Uterus (tissue), 4 donors: ENCODE results near the gene OSBPL8. TPM values are rescaled to one million over a fixed set of nuclear protein-coding genes. Genes with fewer than 3 reads are reported as not detected.
"Not testable (repeated sequence)": the region's sequence is repeated elsewhere in the genome, so short reads cannot be mapped to it uniquely, and the experiment has no call there.

ENCODE experiments used
- DNase-seq, 2 donors: peaks; one replicate each; pipeline ENCODE4 v3.0.0-alpha.2; 2019 to 2020
- H3K27ac ChIP-seq, 2 donors: fragments of 200-600 bp; sonication (generic); 1 replicate in 1 of 2; 2 replicates in 1 of 2; pipeline ENCODE4 v1.5.1; 2016 to 2018
- H3K27me3 ChIP-seq, 2 donors: fragments of 200-600 bp; sonication (generic); one replicate each; pipeline ENCODE4 v1.5.1; 2018 to 2019; ENCODE audit warnings: control low read depth in 1 of 2
- H3K36me3 ChIP-seq, 2 donors: fragments of 200-600 bp; sonication (generic); one replicate each; pipeline ENCODE4 v1.5.1; 2019; ENCODE audit warnings: control low read depth in 1 of 2
- H3K4me1 ChIP-seq, 2 donors: fragments of 200-600 bp; sonication (generic); one replicate each; pipeline ENCODE4 v1.5.1; 2018 to 2019; ENCODE audit warnings: control low read depth in 1 of 2
- H3K4me3 ChIP-seq, 2 donors: fragments of 200-600 bp; sonication (generic); 1 replicate in 1 of 2; 2 replicates in 1 of 2; pipeline ENCODE4 v1.5.1; 2018 to 2019; ENCODE audit warnings: mild to moderate bottlenecking in 1 of 2
- H3K9me3 ChIP-seq, 2 donors: fragments of 200-600 bp; sonication (generic); one replicate each; pipeline ENCODE4 v1.5.1; 2019; ENCODE audit warnings: control low read depth in 1 of 2
- POLR2A ChIP-seq, 2 donors: fragments of 450-650 bp; IDR thresholded peaks; one replicate each; pipeline ENCODE4 v1.6.1; 2016; ENCODE audit warnings: antibody characterized with exemption in 2 of 2, mild to moderate bottlenecking in 1 of 2, moderate library complexity in 1 of 2
- intact Hi-C: fragments of 100-400 bp; cut with DNase I; formaldehyde crosslinking; loops from one replicate; pipeline ENCODE4 v1.15.1; 2023; ENCODE audit warnings: low total_unique reads
- total RNA-seq, 4 donors: library from RNA; depleted of rRNA in 3 of 4; stranded (reverse); fragments of >200 nt in 3 of 4; gene quantifications; one replicate each; pipeline versions ENCODE4 v1.1.0 to v1.2.4, GENCODE V29; 2014 to 2023
- TF ChIP-seq, protein P1 (sequence below), 4 experiments: fragments of 200-600 bp in 2 of 4; fragments of 450-650 bp in 2 of 4; sonication (generic) in 2 of 4; IDR thresholded peaks; one replicate each; pipeline ENCODE4 v1.5.1; 2016 to 2019; ENCODE audit warnings: antibody characterized with exemption in 4 of 4, mild to moderate bottlenecking in 2 of 4, moderate library complexity in 1 of 4
- donor health status: DM: yes; HTN: yes; CAD: no.

The OSBPL8 gene
- total RNA-seq, 4 donors from 2014 or later = 22.0 to 131 (median 69.3) TPM

DNA sequence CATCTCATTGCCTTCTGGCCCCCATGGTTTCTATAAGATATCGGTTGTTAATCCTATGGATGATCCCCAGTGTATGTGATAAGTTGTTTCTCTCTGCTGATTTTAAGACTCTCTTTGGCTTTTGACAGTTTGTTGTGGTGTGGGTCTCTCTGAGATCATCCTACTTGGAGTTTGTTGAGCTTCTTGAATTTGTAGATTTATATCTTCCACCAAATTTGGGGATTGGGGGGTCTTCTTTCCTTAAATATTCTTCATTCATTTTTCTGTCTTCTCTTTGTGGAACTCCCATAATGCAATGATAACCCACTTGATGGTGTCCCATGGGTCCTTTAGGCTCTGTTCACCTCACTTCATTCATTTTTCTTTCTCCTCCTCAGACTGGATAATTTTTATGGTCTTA is 191.3 kb downstream of the OSBPL8 start:
- DNase-seq = no peak
- no peaks in the 10 kb centered on the region for H3K9me3 ChIP-seq
- no peak for TF ChIP-seq POLR2A (IDR thresholded peaks at IDR 0.05)
- TF ChIP-seq, protein P1, sequence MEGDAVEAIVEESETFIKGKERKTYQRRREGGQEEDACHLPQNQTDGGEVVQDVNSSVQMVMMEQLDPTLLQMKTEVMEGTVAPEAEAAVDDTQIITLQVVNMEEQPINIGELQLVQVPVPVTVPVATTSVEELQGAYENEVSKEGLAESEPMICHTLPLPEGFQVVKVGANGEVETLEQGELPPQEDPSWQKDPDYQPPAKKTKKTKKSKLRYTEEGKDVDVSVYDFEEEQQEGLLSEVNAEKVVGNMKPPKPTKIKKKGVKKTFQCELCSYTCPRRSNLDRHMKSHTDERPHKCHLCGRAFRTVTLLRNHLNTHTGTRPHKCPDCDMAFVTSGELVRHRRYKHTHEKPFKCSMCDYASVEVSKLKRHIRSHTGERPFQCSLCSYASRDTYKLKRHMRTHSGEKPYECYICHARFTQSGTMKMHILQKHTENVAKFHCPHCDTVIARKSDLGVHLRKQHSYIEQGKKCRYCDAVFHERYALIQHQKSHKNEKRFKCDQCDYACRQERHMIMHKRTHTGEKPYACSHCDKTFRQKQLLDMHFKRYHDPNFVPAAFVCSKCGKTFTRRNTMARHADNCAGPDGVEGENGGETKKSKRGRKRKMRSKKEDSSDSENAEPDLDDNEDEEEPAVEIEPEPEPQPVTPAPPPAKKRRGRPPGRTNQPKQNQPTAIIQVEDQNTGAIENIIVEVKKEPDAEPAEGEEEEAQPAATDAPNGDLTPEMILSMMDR (IDR thresholded peaks at IDR 0.05) = no peak
- no peak overlapping the region for H3K27ac ChIP-seq
- no peaks in the 10 kb centered on the region for H3K4me1 ChIP-seq
- no peaks in the 10 kb centered on the region for H3K36me3 ChIP-seq
- no peaks in the 10 kb centered on the region for H3K27me3 ChIP-seq
- H3K4me3 ChIP-seq = no peak overlapping the region
- intact Hi-C loops = no loop called here

DNA sequence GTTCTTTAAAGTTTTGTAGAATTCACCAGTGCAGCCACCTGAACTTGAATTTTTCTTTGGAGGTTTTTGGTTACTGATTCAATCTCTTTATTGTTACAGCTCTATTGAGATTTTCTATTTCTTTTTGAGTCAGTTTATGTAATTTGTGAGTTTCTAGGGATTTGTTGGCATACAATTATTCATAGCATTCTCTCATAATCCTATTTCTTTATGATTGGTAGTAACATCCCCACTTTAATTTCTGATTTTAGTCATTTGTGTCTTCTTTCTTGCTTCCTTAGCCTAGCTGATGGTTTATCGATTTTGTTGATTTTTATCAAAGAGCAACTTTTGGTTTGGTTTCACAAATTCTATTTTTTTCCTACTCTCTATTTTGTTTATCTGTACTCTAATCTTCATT is 193.4 kb downstream of the OSBPL8 start:
- H3K36me3 ChIP-seq = no peaks in the 10 kb centered on the region

DNA sequence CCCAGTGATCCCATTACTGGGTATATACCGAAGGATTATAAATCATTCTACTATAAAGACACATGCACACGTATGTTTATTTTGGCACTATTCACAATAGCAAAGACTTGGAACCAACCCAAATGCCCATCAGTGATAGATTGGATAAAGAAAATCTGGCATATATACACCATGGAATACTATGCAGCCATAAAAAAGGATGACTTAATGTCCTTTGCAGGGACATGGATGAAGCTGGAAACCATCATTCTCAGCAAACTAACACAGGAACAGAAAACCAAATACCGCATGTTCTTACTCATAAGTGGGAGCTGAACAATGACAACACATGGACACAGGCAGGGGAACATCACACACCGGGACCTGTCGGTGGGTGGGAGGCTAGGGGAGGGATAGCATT is 195.4 kb downstream of the OSBPL8 start:
- DNase-seq, H3K4me1 ChIP-seq, H3K36me3 ChIP-seq, H3K27me3 ChIP-seq, H3K27ac ChIP-seq, H3K4me3 ChIP-seq, intact Hi-C loops, H3K9me3 ChIP-seq: not testable (repeated sequence)

More for the DNA sequence above, 193.4 kb downstream of the OSBPL8 start:
- H3K27me3 ChIP-seq = no peaks in the 10 kb centered on the region
- intact Hi-C loops = no loop called here
- no peak overlapping the region for H3K27ac ChIP-seq
- no peak for TF ChIP-seq POLR2A (IDR thresholded peaks at IDR 0.05)
- TF ChIP-seq, protein P1 (IDR thresholded peaks at IDR 0.05) = no peak
- no peaks in the 10 kb centered on the region for H3K9me3 ChIP-seq
- no peaks in the 10 kb centered on the region for H3K4me1 ChIP-seq
- DNase-seq = no peak
- H3K4me3 ChIP-seq = no peak overlapping the region

DNA sequence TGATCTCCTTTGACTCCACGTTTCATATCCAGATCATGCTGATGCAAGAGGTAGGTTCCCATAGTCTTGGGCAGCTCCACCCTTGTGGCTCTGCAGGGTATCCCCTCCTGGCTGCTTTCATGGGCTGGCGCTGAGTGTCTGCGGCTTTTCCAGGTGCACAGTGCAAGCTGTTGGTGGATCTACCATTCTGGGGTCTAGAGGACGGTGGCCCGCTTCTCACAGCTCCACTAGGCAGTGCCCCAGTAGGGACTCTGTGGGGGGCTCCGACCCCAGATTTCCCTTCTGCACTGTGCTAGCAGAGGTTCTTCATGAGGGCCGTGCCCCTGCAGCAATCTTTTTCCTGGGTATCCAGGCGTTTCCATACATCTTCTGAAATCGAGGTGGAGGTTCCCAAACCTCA is 199.3 kb downstream of the OSBPL8 start:
- no peaks in the 10 kb centered on the region for H3K27me3 ChIP-seq
- TF ChIP-seq, protein P1 (IDR thresholded peaks at IDR 0.05) = no peak
- TF ChIP-seq POLR2A (IDR thresholded peaks at IDR 0.05) = no peak
- DNase-seq = no peak
- intact Hi-C loops = no loop called here
- no peaks in the 10 kb centered on the region for H3K36me3 ChIP-seq
- no peaks in the 10 kb centered on the region for H3K9me3 ChIP-seq
- no peak overlapping the region for H3K4me3 ChIP-seq
- no peak overlapping the region for H3K27ac ChIP-seq
- no peaks in the 10 kb centered on the region for H3K4me1 ChIP-seq

DNA sequence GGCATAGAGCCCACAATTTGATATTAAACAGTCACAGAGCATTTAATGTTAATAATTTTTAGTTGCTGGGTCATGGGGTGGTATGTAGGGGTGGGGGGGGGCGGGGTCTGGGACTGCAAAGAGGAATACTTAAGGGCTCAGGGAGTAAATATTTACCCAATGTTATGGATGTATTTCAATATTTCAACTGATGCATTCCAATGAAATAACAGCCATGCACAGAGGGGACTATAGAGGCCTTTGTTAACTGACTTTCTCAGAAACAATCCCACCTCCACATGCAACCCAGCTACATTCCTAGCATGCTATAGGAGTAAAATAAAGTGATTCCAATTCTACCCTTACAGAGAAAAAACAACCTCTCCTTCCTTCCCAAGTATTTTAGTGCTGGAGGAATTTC is 203.5 kb downstream of the OSBPL8 start:
- no peak for DNase-seq
- Histone ChIP-seq H3K4me3 (no peak overlapping the region), H3K36me3 (no peaks in the 10 kb centered on the region), H3K27ac (no peak overlapping the region), H3K9me3 (no peaks in the 10 kb centered on the region), H3K4me1 (no peaks in the 10 kb centered on the region), H3K27me3 (no peaks in the 10 kb centered on the region)
- TF ChIP-seq, protein P1 (IDR thresholded peaks at IDR 0.05) = no peak
- no peak for TF ChIP-seq POLR2A (IDR thresholded peaks at IDR 0.05)
- intact Hi-C loops = no loop called here
